ENCODE measurements around the gene KLHL24. TPM values are rescaled to one million over a fixed set of nuclear protein-coding genes. Genes with fewer than 3 reads are reported as not detected.

KLHL24 gene
- total RNA-seq, 1 donor from 2014 or later, result 82.8 TPM

GRCh38 chr3:183653209-183654064 is 18.0 kb downstream of the KLHL24 start:
- H3K36me3 ChIP-seq, result peaks cover 83% of the 10 kb centered on the region
- H3K27ac ChIP-seq, result no peak overlapping the region
- no peak for DNase-seq
- ATAC-seq, result no peak
- no peaks in the 10 kb centered on the region for H3K4me1 ChIP-seq
- intact Hi-C loops (cut with DNase I), result no loop called here
- H3K9me3 ChIP-seq, result peaks cover 25% of the 10 kb centered on the region
- TF ChIP-seq CTCF (IDR thresholded peaks at IDR 0.05), result no peak
- H3K27me3 ChIP-seq, result no peaks in the 10 kb centered on the region
- H3K4me3 ChIP-seq, result no peak overlapping the region

GRCh38 chr3:183654727-183655126 is 19.3 kb downstream of the KLHL24 start:
- intact Hi-C loops (cut with DNase I), result no loop called here
- no peak for ATAC-seq
- peaks cover 85% of the 10 kb centered on the region for H3K36me3 ChIP-seq

GRCh38 chr3:183662099-183662498 is 26.7 kb downstream of the KLHL24 start:
- DNase-seq (no peak), ATAC-seq (no peak)
- intact Hi-C loops (cut with DNase I), result no loop called here
- Histone ChIP-seq H3K27ac (no peak overlapping the region), H3K4me3 (no peak overlapping the region), H3K36me3 (peaks cover 72% of the 10 kb centered on the region), H3K27me3 (no peaks in the 10 kb centered on the region), H3K9me3 (no peaks in the 10 kb centered on the region), H3K4me1 (no peaks in the 10 kb centered on the region)
- TF ChIP-seq CTCF (IDR thresholded peaks at IDR 0.05), result no peak

More at GRCh38 chr3:183654727-183655126, 19.3 kb downstream of the KLHL24 start:
- H3K4me3 ChIP-seq, result no peak overlapping the region
- DNase-seq, result no peak
- H3K9me3 ChIP-seq, result peaks cover 25% of the 10 kb centered on the region
- no peak overlapping the region for H3K27ac ChIP-seq
- H3K27me3 ChIP-seq, result no peaks in the 10 kb centered on the region
- H3K4me1 ChIP-seq, result no peaks in the 10 kb centered on the region
- no peak for TF ChIP-seq CTCF (IDR thresholded peaks at IDR 0.05)

GRCh38 chr3:183664913-183665381 is 29.5 kb downstream of the KLHL24 start:
- Histone ChIP-seq H3K9me3 (no peaks in the 10 kb centered on the region), H3K36me3 (peaks cover 79% of the 10 kb centered on the region), H3K4me1 (no peaks in the 10 kb centered on the region), H3K4me3 (no peak overlapping the region), H3K27me3 (no peaks in the 10 kb centered on the region), H3K27ac (no peak overlapping the region)
- intact Hi-C loops (cut with DNase I), result no loop called here
- no peak for ATAC-seq
- TF ChIP-seq CTCF (IDR thresholded peaks at IDR 0.05), result no peak
- DNase-seq, result no peak

- Histone ChIP-seq H3K9me3 (no peaks in the 10 kb centered on the region), H3K4me1 (no peaks in the 10 kb centered on the region), H3K27me3 (no peaks in the 10 kb centered on the region), H3K27ac (no peak overlapping the region), H3K4me3 (no peak overlapping the region), H3K36me3 (peaks cover 52% of the 10 kb centered on the region)
- intact Hi-C loops (cut with DNase I), result no loop called here
- TF ChIP-seq CTCF (IDR thresholded peaks at IDR 0.05), result no peak
- ATAC-seq (no peak), DNase-seq (no peak)
These were observed 44.6 kb downstream of the KLHL24 start for GRCh38 chr3:183680061-183680460.

Data from upper lobe of right lung (tissue), 1 donor.